Prostate gland (tissue), 2 donors: Measurements from ENCODE around the gene PLAA. TPM values are rescaled to one million over a fixed set of nuclear protein-coding genes. Genes with fewer than 3 reads are reported as not detected.
"Not testable (repeated sequence)": the region's sequence is repeated elsewhere in the genome, so short reads cannot be mapped to it uniquely, and the experiment has no call there.

Source experiments
- DNase-seq: peaks from one replicate; pipeline ENCODE4 v3.0.0-alpha.2; 2019; ENCODE audit warnings: low spot score
- H3K27ac ChIP-seq, 2 donors: fragments of 200-600 bp; sonication (generic); 2 replicates each; pipeline ENCODE4 v1.5.1; 2017 to 2019
- H3K27me3 ChIP-seq: fragments of 200-600 bp; sonication (generic); replicated peaks from 2 replicates; pipeline ENCODE4 v1.5.1; 2019; ENCODE audit not compliant: insufficient read depth
- H3K36me3 ChIP-seq, 2 donors: fragments of 200-600 bp; sonication (generic); 1 replicate in 1 of 2; 2 replicates in 1 of 2; pipeline versions ENCODE4 v1.5.1 to v1.8.1; 2017 to 2019
- H3K4me1 ChIP-seq: fragments of 200-600 bp; sonication (generic); replicated peaks from 2 replicates; pipeline ENCODE4 v1.5.1; 2019
- H3K4me3 ChIP-seq, 2 donors: fragments of 200-600 bp; sonication (generic); 2 replicates each; pipeline ENCODE4 v1.5.1; 2017 to 2019
- H3K9me3 ChIP-seq: fragments of 200-600 bp; sonication (generic); 2 replicates; pipeline ENCODE4 v1.5.1; 2017
- CTCF ChIP-seq, 4 experiments: fragments of 200-600 bp in 2 of 4; fragments of 450-650 bp in 2 of 4; sonication (generic) in 2 of 4; IDR thresholded peaks; 1 replicate in 3 of 4; 2 replicates in 1 of 4; pipeline ENCODE4 v1.5.1; 2016 to 2019; ENCODE audit warnings: antibody characterized with exemption in 4 of 4, mild to moderate bottlenecking in 2 of 4, moderate library complexity in 2 of 4
- POLR2A ChIP-seq: fragments of 450-650 bp; IDR thresholded peaks from one replicate; pipeline ENCODE4 v1.6.1; 2016; ENCODE audit warnings: antibody characterized with exemption, mild to moderate bottlenecking
- POLR2AphosphoS5 ChIP-seq: sonication (generic); formaldehyde crosslinking; IDR thresholded peaks from one replicate; pipeline ENCODE4 v1.6.1; 2017; ENCODE audit warnings: antibody characterized with exemption
- WGBS: methylation state at CpG from one replicate; pipeline ENCODE4 v1.1.5; 2018; 5-methylcytosine and 5-hydroxymethylcytosine counted together
- intact Hi-C: fragments of 100-400 bp; cut with DNase I; formaldehyde crosslinking; loops from one replicate; pipeline ENCODE4 v1.14.2; 2022
- total RNA-seq, 2 donors: library from RNA; depleted of rRNA; stranded (reverse); fragments of >200 nt; gene quantifications; one replicate each; pipeline ENCODE4 v1.1.0, GENCODE V29; 2016

PLAA gene
- total RNA-seq, 2 donors from 2014 or later: 24.3 to 36.5 TPM

DNA sequence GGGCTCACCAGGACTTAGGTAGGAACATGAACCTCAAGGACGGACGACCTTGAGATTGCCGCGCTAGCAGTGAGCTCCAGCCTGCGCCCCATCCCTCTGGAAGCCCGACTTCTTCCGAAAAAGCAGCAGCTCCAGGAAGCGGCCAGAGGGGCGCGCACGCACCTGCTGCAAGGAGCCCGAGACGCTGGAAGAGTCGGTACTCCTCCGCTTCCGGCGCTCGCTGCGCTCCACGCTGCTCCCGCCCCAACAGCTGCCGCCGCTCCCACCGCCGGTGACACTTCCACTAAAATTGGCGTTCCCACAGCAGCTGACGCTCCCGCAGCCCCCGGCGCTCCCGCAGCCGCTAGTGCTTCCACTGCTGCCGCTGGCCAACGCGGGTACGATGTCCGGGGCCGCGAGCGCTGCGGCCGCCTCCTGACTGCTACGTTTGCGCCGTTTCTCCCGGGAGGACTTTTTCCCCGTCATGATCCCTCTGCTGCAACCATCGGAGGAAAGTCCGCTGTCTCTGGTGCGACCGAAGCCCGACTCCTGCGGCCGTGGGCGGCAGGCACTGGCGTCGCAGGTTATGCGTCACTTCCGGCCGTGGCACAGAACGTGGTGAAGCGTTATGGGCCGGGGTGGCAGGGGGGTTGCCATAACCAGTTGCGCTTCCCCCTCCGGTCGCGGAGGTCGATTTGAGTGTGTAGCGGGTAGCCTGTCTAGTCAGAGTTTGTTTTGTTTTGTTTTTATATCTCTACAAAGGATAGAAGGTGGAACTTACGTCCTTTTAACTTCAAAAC, 54.6 kb downstream of the PLAA start, which contains the start of gene CAAP1:
TSS of gene CAAP1 (minus strand) at position 552 of the 779 bp plus-strand sequence. CDS start at position 465, 87 bp downstream.
- WGBS: under 1% methylated on average over 70 of the region's 70 CpGs
- DNase-seq: peak; percentile 91
- Histone ChIP-seq H3K4me1 (peaks cover 3% of the 10 kb centered on the region), H3K27me3 (no peaks in the 10 kb centered on the region), H3K27ac (peak within 1 kb of the TSS; percentile 93 to 97), H3K36me3 (no peaks in the 10 kb centered on the region), H3K4me3 (peak within 1 kb of the TSS; percentile 84 to 100), H3K9me3 (no peaks in the 10 kb centered on the region)
- peak in 2 of 4 experiments; percentile 13 to 38 for TF ChIP-seq CTCF (IDR thresholded peaks at IDR 0.05)
- peak; percentile 53 for TF ChIP-seq POLR2A
- peak; percentile 92 for TF ChIP-seq POLR2AphosphoS5
- intact Hi-C loops: loop anchor here (2.0 to 5.0 kb wide), 3 partner anchors 54 to 680 kb away; partner anchors contain the start of genes C9orf72 and PLAA

DNA sequence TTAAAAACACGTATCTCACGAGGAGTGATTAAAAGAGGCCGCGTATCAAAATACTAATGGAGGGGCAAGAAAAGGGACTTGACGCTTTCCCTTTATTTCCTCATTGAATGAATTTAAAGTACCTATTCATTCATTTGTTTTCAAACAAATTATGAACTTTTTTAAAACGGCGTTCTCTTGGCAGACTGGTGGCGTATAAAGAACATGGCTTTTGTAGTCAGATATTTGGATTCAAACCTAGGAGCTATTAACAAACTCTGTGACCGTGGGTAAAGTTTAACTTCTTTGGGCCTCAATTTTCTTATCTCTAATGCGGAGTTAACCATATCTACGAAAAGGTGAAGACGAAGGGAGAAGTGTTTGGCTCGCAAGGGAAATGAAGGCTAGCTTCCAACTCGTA, 55.3 kb downstream of the PLAA start:
- no peaks in the 10 kb centered on the region for H3K9me3 ChIP-seq
- H3K4me1 ChIP-seq: peaks cover 3% of the 10 kb centered on the region
- intact Hi-C loops: loop anchor here (2.0 to 5.0 kb wide), 3 partner anchors 55 to 681 kb away; partner anchors contain the start of genes C9orf72 and PLAA
- H3K27ac ChIP-seq: peak overlapping the region; percentile 93 to 97
- WGBS: under 1% methylated on average over 14 of the region's 14 CpGs
- no peaks in the 10 kb centered on the region for H3K36me3 ChIP-seq
- peak overlapping the region; percentile 84 to 100 for H3K4me3 ChIP-seq
- TF ChIP-seq POLR2A (no peak), CTCF (IDR thresholded peaks at IDR 0.05) (no peak), POLR2AphosphoS5 (no peak)
- no peaks in the 10 kb centered on the region for H3K27me3 ChIP-seq
- DNase-seq: no peak

- H3K9me3 ChIP-seq: no peaks in the 10 kb centered on the region
- WGBS: 88% methylated on average over 1 of the region's 1 CpG
- H3K4me3 ChIP-seq: no peak overlapping the region
- intact Hi-C loops: no loop called here
- H3K36me3 ChIP-seq: no peaks in the 10 kb centered on the region
- H3K27ac ChIP-seq: no peak overlapping the region
- H3K4me1 ChIP-seq: peaks cover 3% of the 10 kb centered on the region
- H3K27me3 ChIP-seq: no peaks in the 10 kb centered on the region
- DNase-seq: no peak
- no peak for TF ChIP-seq POLR2A
Observed at GRCh38 chr9:26888271-26888670, 58.8 kb downstream of the PLAA start.

- no peaks in the 10 kb centered on the region for H3K27me3 ChIP-seq
- 98% methylated on average over 3 of the region's 3 CpGs for WGBS
- TF ChIP-seq POLR2A (no peak), CTCF (IDR thresholded peaks at IDR 0.05) (no peak), POLR2AphosphoS5 (no peak)
- no peak overlapping the region for H3K4me3 ChIP-seq
- no peaks in the 10 kb centered on the region for H3K36me3 ChIP-seq
- no peak overlapping the region for H3K27ac ChIP-seq
- no peaks in the 10 kb centered on the region for H3K9me3 ChIP-seq
- DNase-seq: no peak
- intact Hi-C loops: no loop called here
- no peaks in the 10 kb centered on the region for H3K4me1 ChIP-seq
Observed at GRCh38 chr9:26882154-26882553, 64.9 kb downstream of the PLAA start.

DNA sequence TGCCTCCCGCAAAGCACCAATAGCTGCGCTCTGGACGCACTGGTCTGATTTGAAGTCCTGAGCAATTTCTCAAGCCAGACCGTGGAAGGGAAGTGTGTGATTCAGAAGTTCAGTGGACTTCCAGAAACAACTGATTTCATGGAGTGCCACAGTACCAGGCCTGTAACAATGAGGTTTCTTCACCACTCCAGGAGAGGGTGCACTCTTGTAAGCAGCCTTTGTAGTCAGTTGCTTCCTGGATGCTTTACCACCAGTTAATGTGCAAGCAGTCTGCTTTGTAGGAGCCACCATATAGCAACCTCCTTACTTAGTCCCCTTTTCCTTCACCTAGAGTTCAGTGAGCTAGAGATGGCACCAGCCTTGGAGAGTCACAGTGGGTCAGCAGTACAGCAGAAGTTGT, 66.8 kb downstream of the PLAA start:
- Histone ChIP-seq H3K36me3 (no peaks in the 10 kb centered on the region), H3K27ac (no peak overlapping the region), H3K27me3 (no peaks in the 10 kb centered on the region), H3K4me1 (no peaks in the 10 kb centered on the region), H3K4me3 (no peak overlapping the region), H3K9me3 (no peaks in the 10 kb centered on the region)
- intact Hi-C loops: no loop called here
- 97% methylated on average over 4 of the region's 4 CpGs for WGBS
- no peak for TF ChIP-seq CTCF (IDR thresholded peaks at IDR 0.05)
- no peak for TF ChIP-seq POLR2AphosphoS5
- no peak for TF ChIP-seq POLR2A
- no peak for DNase-seq

DNA sequence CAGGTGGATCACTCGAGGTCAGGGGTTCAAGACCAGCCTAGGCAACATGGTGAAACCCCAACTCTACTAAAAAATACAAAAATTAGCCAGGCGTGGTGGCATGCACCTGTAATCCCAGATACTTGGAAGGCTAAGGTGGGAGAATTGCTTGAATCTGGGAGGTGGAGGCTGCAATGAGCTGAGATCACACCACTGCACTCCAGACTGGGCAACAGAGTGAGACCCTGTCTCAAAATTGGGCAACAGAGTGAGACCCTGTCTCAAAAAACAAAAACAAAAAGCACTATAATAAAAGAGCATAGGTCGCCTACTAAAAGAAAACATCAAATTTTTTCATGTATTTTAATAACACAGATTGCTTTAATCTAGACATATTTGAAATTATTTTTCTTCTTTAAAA, 71.9 kb downstream of the PLAA start:
- H3K4me1 ChIP-seq, H3K27me3 ChIP-seq, intact Hi-C loops, H3K9me3 ChIP-seq, H3K36me3 ChIP-seq, H3K4me3 ChIP-seq, DNase-seq, H3K27ac ChIP-seq: not testable (repeated sequence)
- WGBS: 97% methylated on average over 3 of the region's 3 CpGs
